Smooth muscle cell (in vitro differentiated cells): Measurements from ENCODE around the gene RAPGEF1. TPM values are rescaled to one million over a fixed set of nuclear protein-coding genes. Genes with fewer than 3 reads are reported as not detected.

Experiments used
- DNase-seq: peaks from one replicate; lab custom pipeline; 2025; ENCODE audit not compliant: unreplicated experiment; lab: John Stamatoyannopoulos, UW
- H2AFZ ChIP-seq: fragments of 200-600 bp; sonication (generic); 2 replicates; pipeline ENCODE4 v1.6.0; 2016; ENCODE audit warnings: antibody characterized with exemption, low read depth, mild to moderate bottlenecking
- H3F3A ChIP-seq: fragments of 200-600 bp; sonication (generic); 2 replicates; pipeline ENCODE4 v1.6.0; 2017; ENCODE audit warnings: antibody characterized with exemption, low read depth
- H3K27ac ChIP-seq: fragments of 200-600 bp; sonication (generic); 2 replicates; pipeline ENCODE4 v1.5.1; 2016; ENCODE audit warnings: low read depth, mild to moderate bottlenecking
- H3K27me3 ChIP-seq: fragments of 200-600 bp; sonication (generic); 2 replicates; pipeline ENCODE4 v1.6.1; 2016; ENCODE audit warnings: low read depth, mild to moderate bottlenecking
- H3K36me3 ChIP-seq: fragments of 200-600 bp; sonication (generic); 2 replicates; pipeline ENCODE4 v1.5.1; 2016; ENCODE audit warnings: low read depth
- H3K4me1 ChIP-seq: fragments of 200-600 bp; sonication (generic); 2 replicates; pipeline ENCODE4 v1.5.1; 2016; ENCODE audit warnings: low read depth
- H3K4me2 ChIP-seq: fragments of 200-600 bp; sonication (generic); 2 replicates; pipeline ENCODE4 v1.6.0; 2016; ENCODE audit warnings: mild to moderate bottlenecking
- H3K4me3 ChIP-seq: fragments of 200-600 bp; sonication (generic); 2 replicates; pipeline ENCODE4 v1.5.1; 2016; ENCODE audit warnings: mild to moderate bottlenecking
- H3K79me2 ChIP-seq: fragments of 200-600 bp; sonication (generic); 2 replicates; pipeline ENCODE4 v1.6.0; 2016; ENCODE audit warnings: low read depth, mild to moderate bottlenecking
- H3K9ac ChIP-seq: fragments of 200-600 bp; sonication (generic); 2 replicates; pipeline ENCODE4 v1.6.0; 2016; ENCODE audit warnings: low read depth
- H3K9me3 ChIP-seq: fragments of 200-600 bp; sonication (generic); replicated peaks from 2 replicates; pipeline ENCODE4 v1.5.1; 2016; ENCODE audit warnings: low read depth
- H4K20me1 ChIP-seq: fragments of 200-600 bp; sonication (generic); 2 replicates; pipeline ENCODE4 v1.6.0; 2016; ENCODE audit warnings: low read depth
- WGBS: methylation state at CpG from one replicate; pipeline ENCODE4 v1.1.7; 2016; ENCODE audit warnings: low lambda C conversion rate; 5-methylcytosine and 5-hydroxymethylcytosine counted together
- polyA plus RNA-seq: library from polyadenylated mRNA; unstranded; fragments of >200 nt; fragmentation: Nextera tagmentation; extraction: Ambion mirVana; gene quantifications from 2 replicates; pipeline ENCODE4 v1.2.1, GENCODE V29; 2016
- total RNA-seq: library from RNA; depleted of rRNA; stranded (reverse); fragments of >200 nt; gene quantifications from 2 replicates; pipeline ENCODE4 v1.2.3, GENCODE V29; 2014
- TF ChIP-seq, protein P1 (sequence below): fragments of 200-600 bp; sonication (generic); IDR thresholded peaks from 2 replicates; pipeline ENCODE4 v1.5.1; 2017; ENCODE audit warnings: borderline replicate concordance, mild to moderate bottlenecking, antibody characterized with exemption; ENCODE audit not compliant: insufficient read depth, poor library complexity, severe bottlenecking

Gene RAPGEF1
- total and polyA plus RNA-seq, 2 experiments from 2014 or later = 16.4 to 17.8 TPM

DNA sequence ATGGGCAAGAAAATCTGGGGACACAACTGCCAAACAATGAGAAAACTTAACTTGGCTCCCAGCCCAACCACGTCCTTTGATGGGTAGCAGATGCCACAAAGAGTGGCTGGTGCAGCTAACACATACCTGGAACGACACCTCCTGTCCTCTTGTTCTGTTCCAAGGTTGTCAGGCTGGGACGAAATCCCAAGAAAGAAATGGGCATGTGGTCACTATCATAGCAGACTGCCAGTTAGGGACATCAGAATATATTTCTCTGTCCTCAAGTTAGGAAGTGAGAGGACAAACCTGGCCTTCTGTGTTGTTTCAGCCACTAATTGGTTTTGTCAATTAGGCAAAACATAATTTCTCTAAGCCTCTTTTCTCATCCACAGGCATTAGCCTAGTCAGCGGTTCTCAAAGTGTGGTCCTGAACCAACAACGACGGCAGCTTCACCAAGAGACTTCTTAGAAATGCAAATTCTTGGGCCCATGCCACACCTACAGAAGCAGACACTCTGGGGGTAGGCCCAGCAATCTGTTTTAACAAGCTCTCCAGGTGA is 63.4 kb downstream of the RAPGEF1 start:
- H3K79me2 ChIP-seq = peaks cover 36% of the 10 kb centered on the region
- no peak overlapping the region for H3K9ac ChIP-seq
- no peak overlapping the region for H3K4me3 ChIP-seq
- H3K36me3 ChIP-seq = no peaks in the 10 kb centered on the region
- H3K27ac ChIP-seq = peak overlapping the region; percentile 88
- peaks cover 84% of the 10 kb centered on the region for H4K20me1 ChIP-seq
- TF ChIP-seq, protein P1, sequence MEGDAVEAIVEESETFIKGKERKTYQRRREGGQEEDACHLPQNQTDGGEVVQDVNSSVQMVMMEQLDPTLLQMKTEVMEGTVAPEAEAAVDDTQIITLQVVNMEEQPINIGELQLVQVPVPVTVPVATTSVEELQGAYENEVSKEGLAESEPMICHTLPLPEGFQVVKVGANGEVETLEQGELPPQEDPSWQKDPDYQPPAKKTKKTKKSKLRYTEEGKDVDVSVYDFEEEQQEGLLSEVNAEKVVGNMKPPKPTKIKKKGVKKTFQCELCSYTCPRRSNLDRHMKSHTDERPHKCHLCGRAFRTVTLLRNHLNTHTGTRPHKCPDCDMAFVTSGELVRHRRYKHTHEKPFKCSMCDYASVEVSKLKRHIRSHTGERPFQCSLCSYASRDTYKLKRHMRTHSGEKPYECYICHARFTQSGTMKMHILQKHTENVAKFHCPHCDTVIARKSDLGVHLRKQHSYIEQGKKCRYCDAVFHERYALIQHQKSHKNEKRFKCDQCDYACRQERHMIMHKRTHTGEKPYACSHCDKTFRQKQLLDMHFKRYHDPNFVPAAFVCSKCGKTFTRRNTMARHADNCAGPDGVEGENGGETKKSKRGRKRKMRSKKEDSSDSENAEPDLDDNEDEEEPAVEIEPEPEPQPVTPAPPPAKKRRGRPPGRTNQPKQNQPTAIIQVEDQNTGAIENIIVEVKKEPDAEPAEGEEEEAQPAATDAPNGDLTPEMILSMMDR = no peak
- peak overlapping the region; percentile 66 for H3K4me2 ChIP-seq
- peaks cover 14% of the 10 kb centered on the region for H3F3A ChIP-seq
- WGBS = 53% methylated on average over 6 of the region's 6 CpGs
- no peak for DNase-seq
- H2AFZ ChIP-seq = no peak overlapping the region
- H3K9me3 ChIP-seq = no peaks in the 10 kb centered on the region
- peaks cover 33% of the 10 kb centered on the region for H3K4me1 ChIP-seq
- no peaks in the 10 kb centered on the region for H3K27me3 ChIP-seq

GRCh38 chr9:131675437-131676022 is 64.3 kb downstream of the RAPGEF1 start:
- Histone ChIP-seq H3K4me2 (no peak overlapping the region), H3K4me3 (no peak overlapping the region), H3K27ac (no peak overlapping the region), H3K27me3 (no peaks in the 10 kb centered on the region), H3K9ac (no peak overlapping the region), H4K20me1 (peaks cover 82% of the 10 kb centered on the region), H3K36me3 (no peaks in the 10 kb centered on the region), H2AFZ (no peak overlapping the region), H3K4me1 (peaks cover 34% of the 10 kb centered on the region), H3F3A (peaks cover 14% of the 10 kb centered on the region), H3K9me3 (no peaks in the 10 kb centered on the region), H3K79me2 (peaks cover 36% of the 10 kb centered on the region)
- no peak for DNase-seq
- 76% methylated on average over 6 of the region's 6 CpGs for WGBS
- TF ChIP-seq, protein P1 = no peak

- no peak overlapping the region for H3K4me2 ChIP-seq
- TF ChIP-seq, protein P1 = no peak
- no peak for DNase-seq
- H3K79me2 ChIP-seq = peaks cover 33% of the 10 kb centered on the region
- H3K27me3 ChIP-seq = no peaks in the 10 kb centered on the region
- H3K9me3 ChIP-seq = no peaks in the 10 kb centered on the region
- H3K36me3 ChIP-seq = no peaks in the 10 kb centered on the region
- no peak overlapping the region for H3K4me3 ChIP-seq
- H3F3A ChIP-seq = peaks cover 14% of the 10 kb centered on the region
- H3K4me1 ChIP-seq = peaks cover 38% of the 10 kb centered on the region
- H2AFZ ChIP-seq = no peak overlapping the region
- H4K20me1 ChIP-seq = peaks cover 87% of the 10 kb centered on the region
- no peak overlapping the region for H3K9ac ChIP-seq
- 90% methylated on average over 29 of the region's 29 CpGs for WGBS
- no peak overlapping the region for H3K27ac ChIP-seq
Measured at GRCh38 chr9:131674425-131675421, 65.2 kb downstream of the RAPGEF1 start.
